K562 (cell line): ENCODE data around the gene HMCES. TPM values are rescaled to one million over a fixed set of nuclear protein-coding genes. Genes with fewer than 3 reads are reported as not detected.

Experiments
- ATAC-seq: fragments of 200-7000 bp; cut with Tn5 transposase; 3 replicates; pipeline ENCODE4 v1.9.1; 2020; ENCODE audit warnings: moderate library complexity
- BruUV-seq: library from RNA; stranded (reverse); fragments of 400-500 nt; replicated peaks from 2 replicates; lab custom pipeline; 2021; lab: Mats Ljungman, UMichigan
- CTCF ChIA-PET: fragments of 300-600 bp; formaldehyde crosslinking; extraction: SDS; loops from one replicate; lab custom pipeline; 2021; ENCODE audit warnings: low intra/inter-chr PET ratio; lab: Yijun Ruan, JAX
- POLR2A ChIA-PET: fragments of 300-600, 350-650 bp; sonication (Branson Sonifier 250); formaldehyde crosslinking; extraction: SDS; loops from one replicate; lab custom pipeline; 2021; ENCODE audit warnings: antibody characterized with exemption, inconsistent platforms; lab: Yijun Ruan, JAX
- DNase-seq, 4 experiments: peaks; one replicate each; pipeline versions ENCODE4 v3.0.0 to v3.0.0-alpha.2; 2011 to 2018; ENCODE audit warnings: low spot score in 3 of 4, mixed read lengths in 3 of 4; ENCODE audit errors: extremely low read depth in 1 of 4
- FAIRE-seq: peaks from 2 replicates; lab custom pipeline; 2011; peaks lifted over from hg19 to GRCh38; lab: Jason Lieb, UNC
- H2AFZ ChIP-seq: 2 replicates; pipeline ENCODE4 v1.6.0; 2011; ENCODE audit warnings: low read depth, low read length, control low read depth, inconsistent platforms
- H3K27ac ChIP-seq: fragments of 200-600 bp; 3 replicates; pipeline ENCODE4 v1.8.0; 2011; ENCODE audit warnings: low read depth, mild to moderate bottlenecking, control low read depth, inconsistent platforms, low read length, moderate library complexity, mixed read lengths; ENCODE audit errors: extremely low read depth
- H3K27me3 ChIP-seq, 2 experiments: fragments of 300-600 bp in 1 of 2; 2 replicates in 1 of 2; 3 replicates in 1 of 2; pipeline versions ENCODE4 v1.6.0 to v1.8.0; 2011; ENCODE audit warnings: inconsistent platforms in 2 of 2, low read length in 2 of 2, mild to moderate bottlenecking in 1 of 2, mixed read lengths in 1 of 2, moderate library complexity in 1 of 2; ENCODE audit not compliant: control insufficient read depth in 2 of 2, insufficient read depth in 2 of 2
- H3K36me3 ChIP-seq: fragments of 300-600 bp; 3 replicates; pipeline ENCODE4 v1.8.0; 2011; ENCODE audit warnings: mild to moderate bottlenecking, low read length, inconsistent platforms; ENCODE audit not compliant: control insufficient read depth, insufficient read depth
- H3K4me1 ChIP-seq, 2 experiments: fragments of 200-600 bp in 1 of 2; replicated peaks in 1 of 2; 2 replicates in 1 of 2; 3 replicates in 1 of 2; pipeline versions ENCODE4 v1.5.1 to v1.8.0; 2011; ENCODE audit warnings: inconsistent platforms in 2 of 2, low read length in 2 of 2, mild to moderate bottlenecking in 1 of 2, mixed read lengths in 1 of 2, moderate library complexity in 1 of 2; ENCODE audit not compliant: control insufficient read depth in 2 of 2, insufficient read depth in 2 of 2
- H3K4me2 ChIP-seq: 2 replicates; pipeline ENCODE4 v1.6.1; 2011; ENCODE audit warnings: low read length, control low read depth, inconsistent platforms, mixed read lengths; ENCODE audit not compliant: insufficient read depth
- H3K4me3 ChIP-seq: fragments of 200-600 bp; sonication (generic), shearing (Covaris generic); 2 replicates; pipeline ENCODE4 v1.5.1; 2016; ENCODE audit warnings: control low read depth, inconsistent platforms
- H3K79me2 ChIP-seq: fragments of 200-600 bp; 3 replicates; pipeline ENCODE4 v1.8.0; 2011; ENCODE audit warnings: low read length, inconsistent platforms; ENCODE audit not compliant: control insufficient read depth, insufficient read depth
- H3K9ac ChIP-seq, 2 experiments: 2 replicates each; pipeline versions ENCODE4 v1.6.0 to v1.6.1; 2011; ENCODE audit warnings: low read depth in 2 of 2, low read length in 2 of 2, control low read depth in 1 of 2, inconsistent platforms in 1 of 2, mild to moderate bottlenecking in 1 of 2, mixed read lengths in 1 of 2; ENCODE audit not compliant: insufficient read depth in 1 of 2
- H3K9me1 ChIP-seq: one replicate; pipeline ENCODE4 v1.6.0; 2011; ENCODE audit warnings: inconsistent platforms, mild to moderate bottlenecking, low read length, moderate library complexity; ENCODE audit not compliant: control insufficient read depth, insufficient read depth
- H3K9me3 ChIP-seq: replicated peaks from 2 replicates; pipeline ENCODE4 v1.5.1; 2011; ENCODE audit warnings: low read depth, low read length, inconsistent platforms; ENCODE audit not compliant: control insufficient read depth, insufficient read depth
- H4K20me1 ChIP-seq: replicated peaks from 2 replicates; pipeline ENCODE4 v1.6.1; 2011; ENCODE audit warnings: low read length, inconsistent platforms, mixed read lengths; ENCODE audit not compliant: control insufficient read depth, insufficient read depth
- CCNT2 ChIP-seq: IDR thresholded peaks from 2 replicates; pipeline ENCODE4 v1.6.1; 2011; ENCODE audit warnings: borderline replicate concordance, low read depth, mild to moderate bottlenecking, moderate library complexity, mixed read lengths, low read length; ENCODE audit not compliant: insufficient read length; ENCODE audit errors: extremely low read depth
- SIRT6 ChIP-seq: IDR thresholded peaks from one replicate; pipeline ENCODE4 v1.6.1; 2012; ENCODE audit warnings: low read depth, mild to moderate bottlenecking, control low read depth, inconsistent platforms, low read length, moderate library complexity
- ZNF384 ChIP-seq: IDR thresholded peaks from 2 replicates; pipeline ENCODE4 v1.6.1; 2012; ENCODE audit warnings: low read depth, low read length, improper control_type of control experiment
- ZNF444 ChIP-seq: fragments of 250-450 bp; sonication (Bioruptor Pico); IDR thresholded peaks from 2 replicates; pipeline ENCODE4 v1.4.0; 2020; ENCODE audit warnings: mild to moderate bottlenecking, moderate library complexity
- WGBS: fragments of 100-300 bp; shearing (Covaris generic); methylation state at CpG from one replicate; pipeline ENCODE4 v1.1.6; 2016; ENCODE audit warnings: low coverage, mixed read lengths; ENCODE audit not compliant: insufficient coverage; ENCODE audit errors: missing lambda C conversion rate; 5-methylcytosine and 5-hydroxymethylcytosine counted together
- in situ Hi-C: fragments of 300-500 bp; cut with MboI; formaldehyde crosslinking; loops from 4 replicates; pipeline ENCODE4 v1.15.0; 2018; ENCODE audit warnings: inconsistent platforms, mixed read lengths
- intact Hi-C: fragments of 100-400 bp; cut with micrococcal nuclease; formaldehyde crosslinking; loops from 2 replicates; pipeline ENCODE4 v1.14.2; 2022
- polyA plus RNA-seq, 8 experiments: library from polyadenylated mRNA; depleted of rRNA in 4 of 8; stranded (reverse) in 5 of 8; unstranded in 3 of 8; fragments of >200 nt; fragmentation: Nextera tagmentation in 2 of 8; fragmentation: Illumina TruSeq in 1 of 8; extraction: Ambion mirVana in 2 of 8; extraction: Trizol in 1 of 8; gene quantifications; 2 replicates each; pipeline versions ENCODE4 v1.2.1 to v1.2.3, GENCODE V29; 2011 to 2014; ENCODE audit warnings: inconsistent platforms in 1 of 8, missing spikeins in 1 of 8
- total RNA-seq, 7 experiments: library from RNA; depleted of rRNA in 6 of 7; stranded (reverse); fragments of >200 nt in 6 of 7; fragmentation: Illumina TruSeq in 2 of 7; extraction: Trizol in 2 of 7; gene quantifications; 2 replicates each; pipeline versions ENCODE4 v1.2.1 to v1.2.3, GENCODE V29; 2011 to 2021; ENCODE audit warnings: low replicate concordance in 1 of 7

HMCES gene
- total and polyA plus RNA-seq, 9 of the 15 experiments (the other 6 are each of a cell fraction or from before 2014, with no cell fraction given): 18.8 to 45.3 (median 24.8) TPM

DNA sequence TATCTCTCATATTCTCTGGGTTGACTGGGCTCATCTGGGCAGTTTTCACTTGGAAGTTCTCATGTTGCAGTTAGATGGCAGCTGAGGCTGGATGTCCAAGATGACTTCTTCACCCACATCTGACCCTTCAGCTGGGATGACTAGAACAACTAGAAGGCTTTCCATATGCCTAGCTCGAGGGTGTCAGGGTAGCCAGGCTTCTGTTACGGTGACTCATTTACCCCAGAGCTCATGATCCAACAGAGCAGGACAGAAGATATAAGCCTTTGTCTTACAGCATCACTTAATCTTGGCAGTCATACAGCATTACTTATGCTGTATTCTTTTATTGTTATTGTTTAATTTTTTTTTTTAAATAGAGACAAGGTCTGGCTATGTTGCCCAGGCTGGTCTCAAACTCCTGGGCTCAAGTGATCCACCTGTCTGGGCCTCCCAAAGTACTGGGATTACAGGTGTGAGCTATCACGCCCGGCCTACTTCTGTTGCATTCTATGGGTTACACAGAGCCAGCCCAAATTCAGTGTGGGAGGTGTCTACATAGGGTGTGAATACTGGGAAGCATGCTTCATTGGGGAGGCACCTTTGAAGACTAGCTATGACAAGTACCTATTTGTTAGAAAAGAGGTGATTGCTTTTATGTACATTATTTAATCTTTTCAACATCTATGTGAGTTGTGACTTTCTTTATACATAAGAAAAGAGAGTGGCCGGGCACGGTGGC is 10.7 kb downstream of the HMCES start:
- no peak overlapping the region for H2AFZ ChIP-seq
- no peaks in the 10 kb centered on the region for H4K20me1 ChIP-seq
- in situ Hi-C loops: no loop called here
- DNase-seq (no peak), ATAC-seq (no peak), FAIRE-seq (no peak)
- ChIA-PET CTCF (no interaction called here), POLR2A (interaction anchor here (1.1 to 2.2 kb wide), 2 partner anchors 10 to 40 kb away, joined by 5 to 12 read pairs; partner anchors contain the start of genes COPG1 and HMCES)
- H3K9me3 ChIP-seq: no peaks in the 10 kb centered on the region
- TF ChIP-seq ZNF384: no peak
- TF ChIP-seq CCNT2: no peak
- no peak for TF ChIP-seq SIRT6
- no peak for TF ChIP-seq ZNF444 (CRISPR knock-in tag)
- 89% methylated on average over 5 of the region's 6 CpGs for WGBS
- H3K27me3 ChIP-seq: no peaks in the 10 kb centered on the region
- BruUV-seq: no TSS peak
- no peak overlapping the region for H3K27ac ChIP-seq
- H3K9me1 ChIP-seq: no peaks in the 10 kb centered on the region
- no peak overlapping the region for H3K4me3 ChIP-seq
- intact Hi-C loops: no loop called here
- H3K79me2 ChIP-seq: no peaks in the 10 kb centered on the region
- H3K36me3 ChIP-seq: peaks cover 33% of the 10 kb centered on the region
- H3K9ac ChIP-seq: no peak overlapping the region
- no peaks in the 10 kb centered on the region; a peak in 2 of 5 replicates for H3K4me1 ChIP-seq
- no peak overlapping the region for H3K4me2 ChIP-seq
